Pancreas (tissue), 10 donors: ENCODE results near the gene PIGB. TPM values are rescaled to one million over a fixed set of nuclear protein-coding genes. Genes with fewer than 3 reads are reported as not detected.

Source experiments
- ATAC-seq, 4 donors: fragments of 200-7000 bp; cut with Tn5 transposase; one replicate each; pipeline versions ENCODE4 v1.8.0 to v1.9.1; 2020; ENCODE audit warnings: mild to moderate bottlenecking in 4 of 4, moderate library complexity in 4 of 4
- DNase-seq, 6 donors: peaks; one replicate each; pipeline ENCODE4 v3.0.0-alpha.2; 2020
- FAIRE-seq: peaks from 2 replicates; lab custom pipeline; 2012; peaks lifted over from hg19 to GRCh38; lab: Jason Lieb, UNC
- H3K27ac ChIP-seq, 4 donors: fragments of 200-600 bp; sonication (generic); 1 replicate in 3 of 4; 2 replicates in 1 of 4; pipeline versions ENCODE4 v1.5.0 to v1.8.0; 2020
- H3K27me3 ChIP-seq, 4 donors: fragments of 200-600 bp; one replicate each; pipeline ENCODE4 v1.8.0; 2021
- H3K36me3 ChIP-seq, 3 donors: fragments of 200-600 bp; sonication (generic) in 1 of 3; one replicate each; pipeline versions ENCODE4 v1.5.0 to v1.8.0; 2020 to 2021
- H3K4me1 ChIP-seq, 3 donors: fragments of 200-600 bp; one replicate each; pipeline ENCODE4 v1.8.0; 2021
- H3K4me3 ChIP-seq, 4 donors: fragments of 200-600 bp; sonication (generic) in 2 of 4; one replicate each; pipeline versions ENCODE4 v1.5.0 to v1.8.0; 2020 to 2021
- H3K9me3 ChIP-seq, 4 donors: fragments of 200-600 bp; one replicate each; pipeline ENCODE4 v1.8.0; 2021
- CTCF ChIP-seq, 4 donors: fragments of 200-600 bp; sonication (generic) in 3 of 4; IDR thresholded peaks; one replicate each; pipeline versions ENCODE4 v1.5.0 to v1.8.0; 2021; ENCODE audit warnings: antibody characterized with exemption in 4 of 4
- WGBS, 2 donors: extraction: QIAGEN DNeasy Blood & Tissue Kit; methylation state at CpG; one replicate each; pipeline ENCODE4 v1.1.7; 2013; 5-methylcytosine and 5-hydroxymethylcytosine counted together
- intact Hi-C, 3 donors: fragments of 100-400 bp; cut with DNase I; formaldehyde crosslinking; loops; one replicate each; pipeline versions ENCODE4 v1.11.1 to v1.14.2; 2022
- polyA plus RNA-seq, 2 donors: library from polyadenylated mRNA; stranded (reverse); fragments of 200-250 nt; gene quantifications; one replicate each; pipeline ENCODE4 v1.2.3, GENCODE V29; 2013
- total RNA-seq, 6 donors: library from RNA; stranded (reverse); fragmentation: NEBNext Ultra II Directional in 4 of 6; extraction: Animal tissue kit (Norgen Biotek cat#: 25700) in 4 of 6; gene quantifications; one replicate each; pipeline versions ENCODE4 v1.2.1 to v1.2.4, GENCODE V29; 2021 to 2023
- donor health status: healthy with polysubstance abuse.
- donor health status: DM: no; HTN: no; CAD: no; lungs with moderate emphysema.
- donor health status: DM: no; HTN: no; CAD: no.
- donor health status: control.
- donor health status: control.
- donor health status: Bipolar disorder and iron deficiency.
- donor health status: DM: yes; HTN: yes; CAD: no.
- donor health status: DM: no; HTN: no; CAD: no.
- donor health status: DM: no; HTN: no; CAD: no.
- donor health status: DM: yes; HTN: yes; CAD: no.

The PIGB gene
- total and polyA plus RNA-seq, 8 donors: 3.4 to 13.1 (median 6.0) TPM

GRCh38 chr15:55343168-55343567, 24.1 kb downstream of the PIGB start:
- H3K27me3 ChIP-seq: no peaks in the 10 kb centered on the region
- intact Hi-C loops: no loop called here
- DNase-seq (no peak), ATAC-seq (no peak), FAIRE-seq (no peak)
- WGBS, 2 donors: 57% methylated on average over 2 of the region's 2 CpGs
- no peak overlapping the region for H3K4me3 ChIP-seq
- H3K4me1 ChIP-seq: no peaks in the 10 kb centered on the region
- H3K36me3 ChIP-seq: no peaks in the 10 kb centered on the region
- H3K27ac ChIP-seq: no peak overlapping the region
- no peaks in the 10 kb centered on the region for H3K9me3 ChIP-seq
- no peak for TF ChIP-seq CTCF (IDR thresholded peaks at IDR 0.05)

GRCh38 chr15:55344206-55344605, 25.2 kb downstream of the PIGB start:
- no peak for TF ChIP-seq CTCF (IDR thresholded peaks at IDR 0.05)
- Histone ChIP-seq H3K27ac (no peak overlapping the region), H3K4me3 (no peak overlapping the region), H3K27me3 (no peaks in the 10 kb centered on the region), H3K36me3 (no peaks in the 10 kb centered on the region), H3K9me3 (no peaks in the 10 kb centered on the region), H3K4me1 (no peaks in the 10 kb centered on the region)
- 86 to 91% methylated on average over 2 of the region's 2 CpGs for WGBS, 2 donors
- DNase-seq (no peak), FAIRE-seq (no peak), ATAC-seq (peak in 3 of 4 donors; percentile 15 to 34 (median 25))
- intact Hi-C loops: no loop called here

GRCh38 chr15:55348281-55348778, 29.3 kb downstream of the PIGB start:
- intact Hi-C loops: no loop called here
- Histone ChIP-seq H3K36me3 (no peaks in the 10 kb centered on the region), H3K4me1 (no peaks in the 10 kb centered on the region), H3K9me3 (no peaks in the 10 kb centered on the region), H3K4me3 (no peak overlapping the region), H3K27ac (no peak overlapping the region), H3K27me3 (no peaks in the 10 kb centered on the region)
- FAIRE-seq (no peak), DNase-seq (no peak), ATAC-seq (no peak)
- 69 to 70% methylated on average over 4 of the region's 4 CpGs for WGBS, 2 donors
- no peak for TF ChIP-seq CTCF (IDR thresholded peaks at IDR 0.05)

- ATAC-seq (no peak), FAIRE-seq (no peak), DNase-seq (no peak)
- TF ChIP-seq CTCF (IDR thresholded peaks at IDR 0.05): no peak
- Histone ChIP-seq H3K4me1 (no peaks in the 10 kb centered on the region), H3K9me3 (no peaks in the 10 kb centered on the region), H3K27ac (no peak overlapping the region), H3K36me3 (no peaks in the 10 kb centered on the region), H3K4me3 (no peak overlapping the region), H3K27me3 (no peaks in the 10 kb centered on the region)
- WGBS, 2 donors: 94 to 98% methylated on average over 2 of the region's 2 CpGs
- intact Hi-C loops: no loop called here
Observed at GRCh38 chr15:55349282-55349681, 30.3 kb downstream of the PIGB start.

GRCh38 chr15:55353025-55353424, 34.0 kb downstream of the PIGB start:
- ATAC-seq (no peak), FAIRE-seq (no peak)
- WGBS, 2 donors: 96 to 98% methylated on average over 2 of the region's 2 CpGs

More at GRCh38 chr15:55353025-55353424, 34.0 kb downstream of the PIGB start:
- H3K27me3 ChIP-seq: no peaks in the 10 kb centered on the region
- no peaks in the 10 kb centered on the region for H3K4me1 ChIP-seq
- no peaks in the 10 kb centered on the region for H3K9me3 ChIP-seq
- H3K36me3 ChIP-seq: no peaks in the 10 kb centered on the region
- no peak overlapping the region for H3K27ac ChIP-seq
- no peak for DNase-seq
- TF ChIP-seq CTCF (IDR thresholded peaks at IDR 0.05): no peak
- no peak overlapping the region for H3K4me3 ChIP-seq
- intact Hi-C loops: no loop called here
